HG02970 (cell line): ENCODE data around the gene NISCH.

ENCODE experiments used
- ATAC-seq: cut with Tn5 transposase; IDR thresholded peaks from one replicate; pipeline ENCODE4 v1.9.1; 2021; ENCODE audit warnings: mild to moderate bottlenecking, moderate library complexity, moderate number of reproducible peaks; ENCODE audit not compliant: unreplicated experiment, low FRiP score

Gene NISCH

GRCh38 chr3:52507359-52507758, 52.0 kb downstream of the NISCH start:
- ATAC-seq: no peak

GRCh38 chr3:52509753-52510328, 54.4 kb downstream of the NISCH start:
- no peak for ATAC-seq

GRCh38 chr3:52511509-52511908, 56.1 kb downstream of the NISCH start:
- ATAC-seq: no peak

GRCh38 chr3:52512105-52512504, 56.7 kb downstream of the NISCH start:
- ATAC-seq: no peak

- no peak for ATAC-seq
Observed at GRCh38 chr3:52512727-52513126, 57.3 kb downstream of the NISCH start.

- no peak for ATAC-seq
Observed at GRCh38 chr3:52513281-52513680, 57.9 kb downstream of the NISCH start.

- no peak for ATAC-seq
Observed at GRCh38 chr3:52514576-52514975, 59.2 kb downstream of the NISCH start.

GRCh38 chr3:52515192-52515591, 59.8 kb downstream of the NISCH start:
- ATAC-seq: no peak

- no peak for ATAC-seq
Observed at GRCh38 chr3:52516509-52517195, 61.2 kb downstream of the NISCH start.

GRCh38 chr3:52517796-52518722, 62.7 kb downstream of the NISCH start:
- ATAC-seq: no peak

GRCh38 chr3:52518723-52519444, 63.5 kb downstream of the NISCH start:
- ATAC-seq: no peak

GRCh38 chr3:52519445-52520140, 64.2 kb downstream of the NISCH start:
- no peak for ATAC-seq

GRCh38 chr3:52520141-52520667, 64.8 kb downstream of the NISCH start:
- ATAC-seq: no peak

- no peak for ATAC-seq
Observed at GRCh38 chr3:52520716-52521487, 65.5 kb downstream of the NISCH start.

GRCh38 chr3:52521488-52521824, 66.1 kb downstream of the NISCH start:
- ATAC-seq: no peak

- no peak for ATAC-seq
Observed at GRCh38 chr3:52521881-52522650, 66.7 kb downstream of the NISCH start.

- ATAC-seq: no peak
Observed at GRCh38 chr3:52522651-52523251, 67.3 kb downstream of the NISCH start.
